HFF-Myc (cell line): ENCODE results near the gene PEX11B.

Experiments used
- DNase-seq: peaks from one replicate; pipeline ENCODE4 v3.0.0-alpha.2; 2011; ENCODE audit warnings: low read depth; ENCODE audit errors: extremely low read depth
- H3K4me3 ChIP-seq: replicated peaks from 2 replicates; pipeline ENCODE4 v1.5.1; 2011; ENCODE audit warnings: low read depth, mild to moderate bottlenecking, control low read depth, low read length
- CTCF ChIP-seq: IDR thresholded peaks from 2 replicates; pipeline ENCODE4 v1.5.1; 2012; ENCODE audit warnings: mild to moderate bottlenecking, low read depth, low read length, control low read depth; ENCODE audit errors: missing control alignments

PEX11B gene

GRCh38 chr1:145962157-145963102, 43.9 kb upstream of the PEX11B start:
- peak overlapping the region; percentile 80 for H3K4me3 ChIP-seq
- TF ChIP-seq CTCF: no peak
- no peak for DNase-seq

- DNase-seq: no peak
Measured at GRCh38 chr1:145961425-145962156, 43.1 kb upstream of the PEX11B start.

GRCh38 chr1:145961109-145961424, 42.5 kb upstream of the PEX11B start:
- TF ChIP-seq CTCF: no peak
- peak overlapping the region; percentile 80 for H3K4me3 ChIP-seq
- no peak for DNase-seq

More at GRCh38 chr1:145961425-145962156, 43.1 kb upstream of the PEX11B start:
- peak overlapping the region; percentile 80 for H3K4me3 ChIP-seq
- TF ChIP-seq CTCF: no peak

GRCh38 chr1:145960468-145961108, 42.1 kb upstream of the PEX11B start:
- TF ChIP-seq CTCF: peak; percentile 4
- peak overlapping the region; percentile 80 for H3K4me3 ChIP-seq
- no peak for DNase-seq

GRCh38 chr1:145959957-145960467, 41.5 kb upstream of the PEX11B start:
- peak overlapping the region; percentile 80 for H3K4me3 ChIP-seq
- no peak for DNase-seq
- no peak for TF ChIP-seq CTCF

- no peak overlapping the region for H3K4me3 ChIP-seq
- no peak for DNase-seq
- TF ChIP-seq CTCF: no peak
Measured at GRCh38 chr1:145959333-145959732, 40.8 kb upstream of the PEX11B start.
